Measurements from ENCODE around the gene NPEPPS. TPM values are rescaled to one million over a fixed set of nuclear protein-coding genes. Genes with fewer than 3 reads are reported as not detected.

Gene NPEPPS
- total RNA-seq, 2 experiments from 2014 or later: 83.8 to 92.2 TPM

DNA sequence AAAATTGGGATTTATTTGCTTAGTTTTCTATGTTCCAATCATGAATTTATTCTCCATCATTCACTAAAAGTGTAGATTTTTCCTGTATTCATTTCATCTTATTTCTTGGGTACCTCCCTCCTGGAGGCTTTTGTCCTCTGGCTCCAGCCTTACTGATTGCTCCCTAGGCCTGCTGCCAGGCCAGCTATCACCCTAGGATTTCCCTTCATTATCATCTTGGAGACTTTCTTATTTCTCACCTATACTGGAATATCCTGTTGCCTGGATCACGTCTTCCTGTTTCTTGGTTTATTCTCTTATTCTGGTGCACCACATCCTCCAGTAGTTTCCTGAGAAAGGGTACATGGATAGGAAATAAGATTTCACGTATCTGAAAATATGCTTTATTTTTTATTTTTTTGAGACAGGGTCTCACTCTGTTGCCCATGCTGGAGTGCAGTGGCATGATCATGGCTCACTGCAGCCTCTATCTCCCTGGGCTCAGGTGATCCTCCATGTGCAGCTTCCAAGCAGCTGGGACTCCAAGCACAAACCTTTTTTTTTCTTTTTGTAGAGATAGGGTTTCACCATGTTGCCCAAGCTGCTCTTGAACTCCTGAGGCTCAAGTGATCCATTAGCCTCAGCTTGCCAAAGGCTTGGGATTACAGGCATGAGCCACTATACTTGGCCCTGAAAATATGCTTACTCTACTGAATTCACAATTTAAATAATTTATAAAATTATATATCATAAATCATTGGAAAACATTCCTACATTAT lies 105.5 kb downstream of the NPEPPS start:
- H3K27ac Mint-ChIP-seq: peak overlapping the region; percentile 60
- H3K9me3 Mint-ChIP-seq (ENCODE audit: insufficient read depth): no peaks in the 10 kb centered on the region
- ATAC-seq (no peak), DNase-seq (no peak)
- H3K4me1 Mint-ChIP-seq (ENCODE audit: low read depth): peaks cover 25% of the 10 kb centered on the region
- H3K27me3 Mint-ChIP-seq (ENCODE audit: low read depth): no peaks in the 10 kb centered on the region
- ChIA-PET CTCF (interaction anchor here (1.0 kb wide), 1 partner anchor 20 kb away, joined by 3 read pairs; no protein-coding TSS in a partner anchor), POLR2A (interaction anchor here (0.6 to 0.7 kb wide), 2 partner anchors 13 to 433 kb away, joined by 3 read pairs; partner anchors contain the start of gene KPNB1)
- peaks cover 8% of the 10 kb centered on the region for H3K36me3 Mint-ChIP-seq (ENCODE audit: low read depth)
- H3K4me3 Mint-ChIP-seq: peak overlapping the region; percentile 15

DNA sequence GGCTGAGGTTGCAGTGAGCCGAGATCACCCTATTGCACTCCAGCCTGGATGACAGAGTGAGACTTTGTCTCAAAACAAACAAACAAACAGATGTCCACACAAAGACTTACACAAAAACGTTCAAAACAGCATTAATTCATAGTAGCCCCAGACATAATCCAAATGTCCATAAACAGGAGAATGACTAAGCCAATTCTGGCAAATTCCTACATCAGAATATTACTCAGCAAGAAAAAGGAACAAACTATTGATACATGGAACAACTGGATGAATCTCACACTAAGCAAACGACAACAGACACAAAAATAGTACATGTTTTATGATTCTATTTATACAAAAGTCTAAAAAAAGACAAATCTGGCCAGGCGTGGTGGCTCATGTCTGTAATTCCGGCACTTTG lies 108.0 kb downstream of the NPEPPS start:
- ATAC-seq: no peak
- H3K27ac Mint-ChIP-seq: no peak overlapping the region
- no peaks in the 10 kb centered on the region for H3K9me3 Mint-ChIP-seq (ENCODE audit: insufficient read depth)
- H3K36me3 Mint-ChIP-seq (ENCODE audit: low read depth): peaks cover 8% of the 10 kb centered on the region
- ChIA-PET CTCF (no interaction called here), POLR2A (no interaction called here)
- DNase-seq: no peak
- H3K27me3 Mint-ChIP-seq (ENCODE audit: low read depth): no peaks in the 10 kb centered on the region
- H3K4me1 Mint-ChIP-seq (ENCODE audit: low read depth): peaks cover 24% of the 10 kb centered on the region
- no peak overlapping the region for H3K4me3 Mint-ChIP-seq

DNA sequence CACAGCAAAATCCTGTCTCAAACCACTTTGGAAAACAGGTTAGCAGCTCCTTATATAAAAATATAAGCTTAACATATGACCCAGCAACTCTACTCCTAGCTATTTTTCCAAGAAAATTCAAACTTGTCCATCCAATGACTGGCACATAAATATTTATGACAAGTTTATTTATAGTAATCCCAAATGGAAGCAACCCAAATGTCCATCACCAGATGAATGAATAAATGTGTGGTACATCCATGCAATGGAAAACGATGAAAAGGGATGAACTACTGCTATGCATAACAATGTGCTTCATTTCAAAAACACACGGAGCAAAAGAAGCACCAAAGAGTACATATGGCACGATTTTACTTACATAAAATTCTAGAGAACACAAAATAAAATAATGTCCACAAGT lies 109.2 kb downstream of the NPEPPS start:
- POLR2A ChIA-PET: no interaction called here

DNA sequence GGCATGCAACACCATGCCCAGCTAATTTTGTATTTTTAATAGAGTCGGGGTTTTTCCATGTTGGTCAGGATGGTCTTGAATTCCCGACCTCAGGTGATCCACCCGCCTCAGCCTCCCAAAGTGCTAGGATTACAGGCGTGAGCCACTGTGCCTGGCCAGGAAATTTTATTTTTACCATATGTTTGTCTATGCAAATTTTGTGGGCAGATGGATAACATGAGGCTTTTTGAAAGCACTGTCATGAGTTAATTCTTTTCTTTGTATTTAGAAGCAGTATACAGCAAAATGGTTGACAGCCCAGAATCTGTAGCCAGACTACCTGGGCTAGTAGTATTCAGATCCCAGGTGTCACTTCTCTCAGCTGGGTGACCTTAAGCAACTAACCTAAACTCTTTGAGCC lies 110.3 kb downstream of the NPEPPS start:
- Mint-ChIP-seq H3K4me3 (no peak overlapping the region), H3K36me3 (ENCODE audit: low read depth) (peaks cover 5% of the 10 kb centered on the region), H3K9me3 (ENCODE audit: insufficient read depth) (no peaks in the 10 kb centered on the region), H3K4me1 (ENCODE audit: low read depth) (peaks cover 9% of the 10 kb centered on the region), H3K27ac (no peak overlapping the region), H3K27me3 (ENCODE audit: low read depth) (no peaks in the 10 kb centered on the region)
- ATAC-seq (no peak), DNase-seq (no peak)
- CTCF ChIA-PET: no interaction called here
- POLR2A ChIA-PET: interaction anchor here (1.6 kb wide), 1 partner anchor 8 kb away, joined by 5 read pairs; the partner anchor contains the start of gene KPNB1

More for the DNA sequence above, 109.2 kb downstream of the NPEPPS start:
- Mint-ChIP-seq H3K4me1 (ENCODE audit: low read depth) (peaks cover 13% of the 10 kb centered on the region), H3K4me3 (no peak overlapping the region), H3K27me3 (ENCODE audit: low read depth) (no peaks in the 10 kb centered on the region), H3K27ac (no peak overlapping the region), H3K9me3 (ENCODE audit: insufficient read depth) (no peaks in the 10 kb centered on the region), H3K36me3 (ENCODE audit: low read depth) (peaks cover 8% of the 10 kb centered on the region)
- DNase-seq (no peak), ATAC-seq (no peak)
- CTCF ChIA-PET: no interaction called here

DNA sequence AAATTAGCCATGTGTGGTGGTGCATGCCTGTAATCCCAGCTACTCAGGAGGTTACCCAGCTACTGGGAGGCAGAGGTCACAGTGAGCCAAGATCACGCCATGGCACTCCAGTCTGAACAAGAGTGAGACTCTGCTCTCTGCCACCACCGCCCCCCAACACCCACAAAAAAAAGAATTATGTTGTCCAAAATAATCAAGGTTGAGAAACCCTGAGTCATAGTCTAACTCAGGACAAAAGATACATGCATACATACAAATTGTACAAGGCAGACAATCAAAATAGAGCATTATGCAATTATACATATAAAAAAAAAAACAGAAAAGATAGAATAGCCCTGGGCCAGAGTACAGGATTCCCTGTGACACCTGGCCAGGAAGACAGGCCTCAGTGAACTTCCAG lies 112.2 kb downstream of the NPEPPS start:
- Mint-ChIP-seq H3K4me3 (no peak overlapping the region), H3K36me3 (ENCODE audit: low read depth) (peaks cover 4% of the 10 kb centered on the region), H3K4me1 (ENCODE audit: low read depth) (peaks cover 10% of the 10 kb centered on the region), H3K27me3 (ENCODE audit: low read depth) (no peaks in the 10 kb centered on the region), H3K9me3 (ENCODE audit: insufficient read depth) (no peaks in the 10 kb centered on the region), H3K27ac (no peak overlapping the region)
- ChIA-PET POLR2A (no interaction called here), CTCF (interaction anchor here (2.2 kb wide), 1 partner anchor 21 kb away, joined by 5 read pairs; no protein-coding TSS in a partner anchor)
- DNase-seq (no peak), ATAC-seq (no peak)

DNA sequence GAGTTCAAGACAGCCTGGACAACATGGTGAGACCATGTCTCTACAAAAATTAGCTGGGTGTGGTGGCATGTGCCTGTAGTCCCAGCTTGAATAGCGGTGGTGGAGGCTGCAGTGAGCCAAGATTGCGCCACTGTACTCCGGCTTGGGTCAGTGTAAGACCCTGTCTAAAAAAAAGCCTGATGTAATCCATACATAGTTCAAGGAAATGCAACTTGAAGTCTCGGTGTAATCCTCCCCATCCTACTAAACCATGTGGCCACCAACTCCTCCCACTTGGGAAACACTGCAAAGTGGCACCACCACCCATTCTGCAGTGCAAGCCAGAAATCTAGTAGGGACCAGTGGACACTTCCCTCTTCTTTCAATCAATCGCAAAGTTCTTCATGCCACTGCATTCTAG lies 113.4 kb downstream of the NPEPPS start:
- Mint-ChIP-seq H3K36me3 (ENCODE audit: low read depth) (peaks cover 10% of the 10 kb centered on the region), H3K27me3 (ENCODE audit: low read depth) (no peaks in the 10 kb centered on the region), H3K27ac (no peak overlapping the region), H3K4me3 (no peak overlapping the region), H3K9me3 (ENCODE audit: insufficient read depth) (no peaks in the 10 kb centered on the region), H3K4me1 (ENCODE audit: low read depth) (peaks cover 17% of the 10 kb centered on the region)
- DNase-seq (no peak), ATAC-seq (no peak)
- ChIA-PET CTCF (interaction anchor here (2.2 kb wide), 1 partner anchor 20 kb away, joined by 5 read pairs; no protein-coding TSS in a partner anchor), POLR2A (no interaction called here)

DNA sequence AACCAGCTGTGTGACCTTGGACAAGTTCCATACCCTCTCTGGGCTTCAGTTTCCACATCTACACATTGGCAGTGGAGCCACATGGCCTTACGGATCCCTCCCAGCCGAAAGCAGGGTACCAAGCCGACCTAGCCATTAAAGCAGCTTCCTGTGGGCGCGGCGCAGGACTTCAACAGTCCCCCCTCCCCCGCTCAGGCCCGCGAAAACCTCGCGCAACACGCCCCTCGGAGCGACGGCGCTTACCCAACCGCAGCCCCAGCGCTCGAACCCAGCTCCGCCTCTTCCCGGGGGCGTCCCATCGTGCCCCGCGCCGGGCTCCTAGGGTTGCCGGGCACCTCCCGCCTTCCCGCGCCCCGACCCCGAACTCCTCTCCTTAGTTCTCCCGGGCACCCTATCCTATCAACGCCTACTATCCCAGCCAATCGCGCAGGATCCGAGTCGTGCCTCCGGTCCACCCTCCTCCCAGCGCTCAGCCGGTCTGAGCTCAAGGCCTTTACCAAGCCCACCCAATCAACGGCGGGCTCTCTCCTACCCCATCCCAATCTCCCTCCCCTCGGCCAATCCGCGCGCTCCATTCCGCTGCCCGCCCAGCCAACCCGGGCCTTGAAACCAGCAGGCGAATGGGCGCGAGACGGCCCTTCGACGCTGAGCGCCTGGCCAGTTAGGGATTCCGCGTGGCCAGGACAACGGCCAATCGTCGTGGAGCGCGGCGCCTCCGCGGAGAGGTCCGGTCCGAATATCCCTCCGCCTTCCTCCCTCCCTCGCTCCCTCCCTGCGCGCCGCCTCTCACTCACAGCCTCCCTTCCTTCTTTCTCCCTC lies 118.5 kb downstream of the NPEPPS start, which contains the start of gene KPNB1:
TSS of gene KPNB1 (plus strand) at position 767 of the 819 bp plus-strand sequence. CDS start 326 bp downstream, outside the sequence.
- Mint-ChIP-seq H3K27me3 (ENCODE audit: low read depth) (no peaks in the 10 kb centered on the region), H3K9me3 (ENCODE audit: insufficient read depth) (no peaks in the 10 kb centered on the region), H3K4me1 (ENCODE audit: low read depth) (peaks cover 41% of the 10 kb centered on the region), H3K4me3 (peak within 1 kb of the TSS; percentile 97), H3K36me3 (ENCODE audit: low read depth) (peaks cover 44% of the 10 kb centered on the region), H3K27ac (peak within 1 kb of the TSS; percentile 100)
- DNase-seq (peak; percentile 99), ATAC-seq (peak; percentile 89)
- POLR2A ChIA-PET: interaction anchor here (0.7 to 4.4 kb wide), 21 partner anchors 8 to 398 kb away, joined by 3 to 29 read pairs (median 4); partner anchors contain the start of gene TBX21
- CTCF ChIA-PET: interaction anchor here (0.9 to 8.7 kb wide), 19 partner anchors 9 to 420 kb away, joined by 3 to 95 read pairs (median 4); partner anchors contain the start of gene TBX21

DNA sequence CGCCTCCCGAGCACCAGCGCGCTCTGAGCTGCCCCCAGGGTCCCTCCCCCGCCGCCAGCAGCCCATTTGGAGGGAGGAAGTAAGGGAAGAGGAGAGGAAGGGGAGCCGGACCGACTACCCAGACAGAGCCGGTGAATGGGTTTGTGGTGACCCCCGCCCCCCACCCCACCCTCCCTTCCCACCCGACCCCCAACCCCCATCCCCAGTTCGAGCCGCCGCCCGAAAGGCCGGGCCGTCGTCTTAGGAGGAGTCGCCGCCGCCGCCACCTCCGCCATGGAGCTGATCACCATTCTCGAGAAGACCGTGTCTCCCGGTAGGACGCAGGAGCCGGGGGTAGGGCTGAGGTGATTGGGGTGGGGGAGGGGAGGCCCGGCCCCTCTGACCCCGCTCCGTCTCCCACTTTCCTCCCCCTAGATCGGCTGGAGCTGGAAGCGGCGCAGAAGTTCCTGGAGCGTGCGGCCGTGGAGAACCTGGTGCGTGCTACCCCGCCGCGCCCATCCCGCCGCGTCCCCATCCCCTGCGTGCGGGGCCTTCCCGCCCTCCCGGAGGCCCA lies 119.1 kb downstream of the NPEPPS start:
- Mint-ChIP-seq H3K27me3 (ENCODE audit: low read depth) (no peaks in the 10 kb centered on the region), H3K36me3 (ENCODE audit: low read depth) (peaks cover 51% of the 10 kb centered on the region), H3K9me3 (ENCODE audit: insufficient read depth) (no peaks in the 10 kb centered on the region), H3K27ac (peak overlapping the region; percentile 100), H3K4me3 (peak overlapping the region; percentile 97), H3K4me1 (ENCODE audit: low read depth) (peaks cover 48% of the 10 kb centered on the region)
- ChIA-PET POLR2A (interaction anchor here (0.7 to 4.4 kb wide), 11 partner anchors 8 to 287 kb away, joined by 3 to 29 read pairs (median 4); partner anchors contain the start of gene TBX21), CTCF (interaction anchor here (0.7 to 8.7 kb wide), 15 partner anchors 8 to 421 kb away, joined by 3 to 95 read pairs (median 4); partner anchors contain the start of genes PNPO and TBX21)
- peak; percentile 71 for DNase-seq
- ATAC-seq: peak; percentile 2

DNA sequence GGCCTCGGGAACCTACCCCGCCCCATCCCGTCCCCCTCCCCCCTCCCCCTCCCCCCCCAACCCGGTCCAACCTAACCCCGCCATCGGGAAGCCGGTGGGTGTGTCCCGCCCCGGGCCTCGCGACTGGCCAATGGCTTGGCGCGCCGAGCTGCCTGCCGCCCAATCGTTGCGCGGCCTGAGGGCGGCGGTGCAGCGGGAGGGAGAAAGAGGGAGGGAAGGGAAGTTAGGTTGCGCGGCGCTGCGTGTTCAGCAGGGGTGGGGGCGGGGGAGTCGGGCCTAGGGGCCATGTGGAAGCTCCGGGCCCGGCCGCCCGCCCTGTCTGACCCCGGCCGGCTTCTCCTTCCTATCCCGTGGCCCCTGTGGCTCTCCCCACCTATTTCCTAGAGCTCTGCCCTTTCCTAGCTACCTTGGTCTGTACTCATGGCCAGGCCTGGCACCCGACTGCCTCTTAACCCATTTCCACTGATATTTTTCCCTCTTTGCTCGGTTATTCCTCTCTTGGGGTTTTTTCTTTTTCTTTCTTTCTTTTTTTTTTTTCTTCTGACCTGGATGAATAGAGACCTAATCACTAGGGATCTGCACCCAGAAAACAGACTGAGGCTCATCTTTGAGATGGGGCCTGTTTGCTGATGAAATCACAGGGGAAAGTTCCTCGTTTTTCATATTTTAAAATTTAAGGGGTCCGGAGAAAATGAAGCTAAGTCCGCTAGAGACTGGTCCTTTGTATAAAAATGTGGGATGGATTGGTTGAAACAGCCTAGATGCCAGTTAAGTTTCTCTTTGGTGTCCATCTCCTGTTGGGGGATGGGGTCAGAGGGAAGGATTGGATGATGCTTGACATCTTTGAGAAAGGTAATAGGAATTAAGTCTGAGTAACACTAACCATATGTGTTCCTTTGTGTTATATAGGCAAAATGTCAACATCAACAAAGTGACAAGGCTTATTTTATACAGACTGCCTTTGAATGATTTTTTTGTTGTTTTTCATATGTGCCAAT lies 119.9 kb downstream of the NPEPPS start:
- Mint-ChIP-seq H3K4me3 (peak overlapping the region; percentile 97), H3K4me1 (ENCODE audit: low read depth) (peaks cover 56% of the 10 kb centered on the region), H3K27me3 (ENCODE audit: low read depth) (no peaks in the 10 kb centered on the region)

DNA sequence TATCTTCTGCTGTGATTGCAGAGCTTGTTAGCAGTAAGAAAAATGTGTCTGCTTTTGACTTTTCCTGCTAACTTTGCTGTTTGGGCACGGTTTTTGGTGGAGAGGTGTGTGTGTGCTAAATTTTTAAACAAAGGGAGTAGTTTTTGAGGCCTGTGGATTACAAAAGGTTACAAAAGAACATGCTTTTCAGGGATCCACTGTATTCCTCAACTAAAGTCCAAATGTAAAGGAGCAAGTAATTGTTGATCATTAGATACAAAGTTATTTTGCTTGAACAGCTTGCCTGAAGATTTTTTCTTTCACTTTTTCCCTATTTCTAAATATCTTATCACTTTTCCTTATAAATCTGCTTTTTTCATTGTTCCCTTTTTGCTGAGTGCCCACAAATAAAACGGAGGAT lies 120.8 kb downstream of the NPEPPS start:
- ChIA-PET CTCF (interaction anchor here (2.6 to 8.7 kb wide), 3 partner anchors 13 to 48 kb away, joined by 8 to 95 read pairs (median 21); no protein-coding TSS in a partner anchor), POLR2A (interaction anchor here (1.4 to 4.4 kb wide), 2 partner anchors 12 to 25 kb away, joined by 3 to 29 read pairs; no protein-coding TSS in a partner anchor)
- H3K27me3 Mint-ChIP-seq (ENCODE audit: low read depth): no peaks in the 10 kb centered on the region
- H3K4me1 Mint-ChIP-seq (ENCODE audit: low read depth): peaks cover 59% of the 10 kb centered on the region
- ATAC-seq: no peak
- peak overlapping the region; percentile 97 for H3K4me3 Mint-ChIP-seq
- no peak overlapping the region for H3K27ac Mint-ChIP-seq
- peaks cover 66% of the 10 kb centered on the region for H3K36me3 Mint-ChIP-seq (ENCODE audit: low read depth)
- no peaks in the 10 kb centered on the region for H3K9me3 Mint-ChIP-seq (ENCODE audit: insufficient read depth)
- DNase-seq: no peak

More for the DNA sequence above, 119.9 kb downstream of the NPEPPS start:
- ChIA-PET POLR2A (interaction anchor here (0.7 to 4.4 kb wide), 4 partner anchors 8 to 37 kb away, joined by 3 to 29 read pairs (median 15); no protein-coding TSS in a partner anchor), CTCF (interaction anchor here (0.7 to 8.7 kb wide), 8 partner anchors 8 to 291 kb away, joined by 3 to 95 read pairs (median 4); partner anchors contain the start of gene PNPO)
- peak overlapping the region; percentile 77 for H3K27ac Mint-ChIP-seq
- DNase-seq: peak; percentile 95
- peaks cover 59% of the 10 kb centered on the region for H3K36me3 Mint-ChIP-seq (ENCODE audit: low read depth)
- peak; percentile 48 for ATAC-seq
- H3K9me3 Mint-ChIP-seq (ENCODE audit: insufficient read depth): no peaks in the 10 kb centered on the region

All from activated CD8-positive, alpha-beta T cell treated with anti-CD3 and anti-CD28 coated beads, Interleukin-2, amount 10 ng/mL, durations not matched to agents 7 days and 5 days (primary cell).